ENCODE results near the gene TBRG4.

TBRG4 gene

GRCh38 chr7:45052011-45052410, 59.5 kb downstream of the TBRG4 start:
- H3K27ac ChIP-seq (ENCODE audit: extremely low read depth, low read depth, low read length) = no peak overlapping the region
- no peaks in the 10 kb centered on the region for H3K9me3 ChIP-seq (ENCODE audit: control insufficient read depth, insufficient read depth, low read depth, low read length)
- ChIA-PET POLR2A (interaction anchor here (0.5 kb wide), 1 partner anchor 19 kb away, joined by 3 read pairs; no protein-coding TSS in a partner anchor), CTCF (interaction anchor here (0.7 kb wide), 1 partner anchor 464 kb away, joined by 3 read pairs; no protein-coding TSS in a partner anchor)
- H3K4me3 ChIP-seq (ENCODE audit: low read depth, low read length) = no peak overlapping the region
- H3K4me1 ChIP-seq (ENCODE audit: control insufficient read depth, insufficient read depth, low read length) = no peaks in the 10 kb centered on the region
- TF ChIP-seq ZNF449 (tag by site-specific recombination; IDR thresholded peaks at IDR 0.05) = peak; percentile 33; the same call in 1 of the 2 replicates
- no peak for TF ChIP-seq HIC1 (tag by site-specific recombination; IDR thresholded peaks at IDR 0.05)
- no peak for TF ChIP-seq ZSCAN4 (tag by site-specific recombination; IDR thresholded peaks at IDR 0.05)
- peaks cover 3% of the 10 kb centered on the region in 2 experiments; a peak in 2 of 3 replicates for H3K36me3 ChIP-seq (ENCODE audit: control insufficient read depth in 2 of 2, insufficient read depth in 1 of 2, low read length in 2 of 2)

- POLR2A ChIA-PET = no interaction called here
- no peaks in the 10 kb centered on the region for H3K4me1 ChIP-seq (ENCODE audit: control insufficient read depth, insufficient read depth, low read length)
- CTCF ChIA-PET = interaction anchor here (0.5 kb wide), 1 partner anchor 868 kb away, joined by 4 read pairs; no protein-coding TSS in a partner anchor
- TF ChIP-seq ZNF658 (tag by site-specific recombination; IDR thresholded peaks at IDR 0.05) = no peak
- no peak for TF ChIP-seq ZNF600 (tag by site-specific recombination; IDR thresholded peaks at IDR 0.05)
- TF ChIP-seq ELK4 (IDR thresholded peaks at IDR 0.05; ENCODE audit: borderline replicate concordance, low read depth, low read length) = no peak
- no peak for TF ChIP-seq ZNF596 (tag by site-specific recombination; IDR thresholded peaks at IDR 0.05)
- TF ChIP-seq ZSCAN30 (tag by site-specific recombination; IDR thresholded peaks at IDR 0.05) = no peak
- TF ChIP-seq ZNF18 (tag by site-specific recombination; IDR thresholded peaks at IDR 0.05) = no peak
- TF ChIP-seq ZNF155 (tag by site-specific recombination; IDR thresholded peaks at IDR 0.05) = no peak
- TF ChIP-seq ZNF132 (tag by site-specific recombination; IDR thresholded peaks at IDR 0.05; ENCODE audit: borderline replicate concordance) = no peak
- no peak for TF ChIP-seq PRDM6 (tag by site-specific recombination; IDR thresholded peaks at IDR 0.05)
- TF ChIP-seq ZBTB20 (tag by site-specific recombination; IDR thresholded peaks at IDR 0.05) = no peak
- no peak for TF ChIP-seq ZNF639 (tag by site-specific recombination; IDR thresholded peaks at IDR 0.05)
- TF ChIP-seq ZFP69B (tag by site-specific recombination; IDR thresholded peaks at IDR 0.05) = no peak
- no peak for TF ChIP-seq ZSCAN16 (tag by site-specific recombination; IDR thresholded peaks at IDR 0.05)
- no peak for TF ChIP-seq ZNF10 (tag by site-specific recombination; IDR thresholded peaks at IDR 0.05)
- no peak overlapping the region for H3K4me3 ChIP-seq (ENCODE audit: low read depth, low read length)
- H3K27ac ChIP-seq (ENCODE audit: extremely low read depth, low read depth, low read length) = no peak overlapping the region
- H3K36me3 ChIP-seq (ENCODE audit: control insufficient read depth in 2 of 2, insufficient read depth in 1 of 2, low read length in 2 of 2) = peaks cover 3% of the 10 kb centered on the region in 2 experiments
- no peaks in the 10 kb centered on the region for H3K9me3 ChIP-seq (ENCODE audit: control insufficient read depth, insufficient read depth, low read depth, low read length)
Observed at GRCh38 chr7:45050198-45050597, 61.3 kb downstream of the TBRG4 start.

All from HEK293 (cell line).